HG03095 (cell line): ENCODE data around the gene PMF1.

Experiments
- ATAC-seq: cut with Tn5 transposase; IDR thresholded peaks from one replicate; pipeline ENCODE4 v1.9.1; 2021; ENCODE audit warnings: moderate library complexity; ENCODE audit not compliant: unreplicated experiment

The PMF1 gene

DNA sequence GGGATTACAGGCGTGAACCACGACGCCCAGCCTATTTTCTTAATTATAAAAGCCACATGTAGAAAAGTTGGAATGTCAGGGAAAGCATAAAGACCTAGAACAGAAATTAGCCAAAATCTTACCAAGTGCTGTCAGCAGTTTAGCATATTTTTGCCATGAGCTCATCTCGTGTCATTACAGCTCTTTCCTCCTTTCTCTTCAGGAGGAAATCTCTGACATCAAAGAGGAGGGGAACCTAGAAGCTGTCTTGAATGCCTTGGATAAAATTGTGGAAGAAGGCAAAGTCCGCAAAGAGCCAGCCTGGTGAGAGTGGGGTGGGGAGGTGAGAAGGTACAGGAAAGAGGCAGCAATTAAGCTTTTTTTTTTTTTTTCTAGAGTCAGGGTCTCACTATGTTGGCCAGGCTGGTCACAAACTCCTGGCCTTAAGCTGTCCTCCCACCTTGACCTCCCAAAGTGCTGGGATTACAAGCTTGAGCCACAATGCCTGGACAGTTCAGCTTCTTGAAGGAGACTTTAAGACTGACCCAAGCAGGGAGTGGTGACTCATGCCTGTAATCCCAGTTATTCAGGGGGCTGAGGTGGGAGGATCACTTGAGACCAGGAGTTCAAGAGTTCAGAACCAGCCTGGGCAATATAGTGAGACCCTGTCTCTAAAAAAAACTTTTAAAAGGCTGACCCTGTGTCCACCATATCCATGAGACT, 20.8 kb downstream of the PMF1 start:
- no peak for ATAC-seq

DNA sequence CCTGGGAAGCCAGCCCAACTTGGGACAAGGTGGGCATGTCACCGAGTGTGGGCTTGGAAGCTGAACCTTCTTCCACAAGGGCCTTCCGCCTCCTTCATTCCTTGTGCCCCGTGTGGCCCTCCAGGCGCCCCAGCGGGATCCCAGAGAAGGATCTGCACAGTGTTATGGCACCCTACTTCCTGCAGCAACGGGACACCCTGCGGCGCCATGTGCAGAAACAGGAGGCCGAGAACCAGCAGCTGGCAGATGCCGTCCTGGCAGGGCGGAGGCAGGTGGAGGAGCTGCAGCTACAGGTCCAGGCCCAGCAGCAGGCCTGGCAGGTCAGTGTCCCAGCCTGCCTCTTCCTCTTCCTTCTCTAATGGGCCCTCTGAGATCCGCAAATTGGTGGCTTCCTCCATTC, 23.4 kb downstream of the PMF1 start:
- ATAC-seq = no peak

DNA sequence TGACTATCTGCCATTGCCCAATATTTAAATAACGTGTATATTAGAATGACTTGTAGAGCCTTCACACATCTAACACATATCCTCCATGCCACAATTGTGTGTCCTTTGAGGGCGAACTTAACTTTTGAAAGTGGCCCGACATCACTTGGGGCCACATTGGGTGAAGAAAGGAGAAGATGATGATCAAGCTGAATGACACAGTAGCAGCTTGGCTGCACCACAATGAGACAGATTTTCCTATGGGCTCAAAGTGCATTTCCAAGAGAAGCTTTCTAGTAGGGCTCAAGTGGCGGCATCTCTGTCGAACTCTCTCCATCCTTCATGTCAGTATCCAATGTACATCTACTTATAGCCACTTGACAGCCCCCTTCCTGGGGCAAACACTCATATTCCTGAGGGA, 25.4 kb downstream of the PMF1 start:
- no peak for ATAC-seq

DNA sequence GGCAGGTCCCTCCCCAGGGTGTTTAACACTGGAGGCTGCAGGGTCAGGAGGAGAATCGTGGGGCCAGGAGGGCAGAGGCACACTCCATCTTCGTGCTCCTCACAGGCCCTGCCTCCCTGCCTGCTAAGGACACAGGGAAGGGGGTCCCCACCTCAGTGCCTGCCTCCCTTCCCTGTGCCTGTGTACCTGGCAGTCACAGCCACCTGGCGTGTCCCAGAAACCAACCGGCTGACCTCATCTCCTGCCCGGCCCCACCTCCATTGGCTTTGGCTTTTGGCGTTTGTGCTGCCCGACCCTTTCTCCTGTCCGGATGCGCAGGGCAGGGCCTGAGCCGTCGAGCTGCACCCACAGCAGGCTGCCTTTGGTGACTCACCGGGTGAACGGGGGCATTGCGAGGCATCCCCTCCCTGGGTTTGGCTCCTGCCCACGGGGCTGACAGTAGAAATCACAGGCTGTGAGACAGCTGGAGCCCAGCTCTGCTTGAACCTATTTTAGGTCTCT, 28.6 kb downstream of the PMF1 start:
- no peak for ATAC-seq

DNA sequence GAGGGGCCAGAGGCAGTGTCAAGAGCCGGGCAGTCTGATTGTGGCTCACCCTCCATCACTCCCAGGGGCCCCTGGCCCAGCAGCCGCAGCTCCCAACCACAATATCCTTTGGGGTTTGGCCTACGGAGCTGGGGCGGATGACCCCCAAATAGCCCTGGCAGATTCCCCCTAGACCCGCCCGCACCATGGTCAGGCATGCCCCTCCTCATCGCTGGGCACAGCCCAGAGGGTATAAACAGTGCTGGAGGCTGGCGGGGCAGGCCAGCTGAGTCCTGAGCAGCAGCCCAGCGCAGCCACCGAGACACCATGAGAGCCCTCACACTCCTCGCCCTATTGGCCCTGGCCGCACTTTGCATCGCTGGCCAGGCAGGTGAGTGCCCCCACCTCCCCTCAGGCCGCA, 29.1 kb downstream of the PMF1 start, which contains the start of gene BGLAP:
BGLAP (plus strand) TSS at position 259 of the 400 bp plus-strand sequence; CDS start at position 307, 48 bp downstream.
- no peak for ATAC-seq

DNA sequence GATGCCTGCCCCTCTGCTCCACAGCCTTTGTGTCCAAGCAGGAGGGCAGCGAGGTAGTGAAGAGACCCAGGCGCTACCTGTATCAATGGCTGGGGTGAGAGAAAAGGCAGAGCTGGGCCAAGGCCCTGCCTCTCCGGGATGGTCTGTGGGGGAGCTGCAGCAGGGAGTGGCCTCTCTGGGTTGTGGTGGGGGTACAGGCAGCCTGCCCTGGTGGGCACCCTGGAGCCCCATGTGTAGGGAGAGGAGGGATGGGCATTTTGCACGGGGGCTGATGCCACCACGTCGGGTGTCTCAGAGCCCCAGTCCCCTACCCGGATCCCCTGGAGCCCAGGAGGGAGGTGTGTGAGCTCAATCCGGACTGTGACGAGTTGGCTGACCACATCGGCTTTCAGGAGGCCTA, 29.9 kb downstream of the PMF1 start:
- no peak for ATAC-seq

DNA sequence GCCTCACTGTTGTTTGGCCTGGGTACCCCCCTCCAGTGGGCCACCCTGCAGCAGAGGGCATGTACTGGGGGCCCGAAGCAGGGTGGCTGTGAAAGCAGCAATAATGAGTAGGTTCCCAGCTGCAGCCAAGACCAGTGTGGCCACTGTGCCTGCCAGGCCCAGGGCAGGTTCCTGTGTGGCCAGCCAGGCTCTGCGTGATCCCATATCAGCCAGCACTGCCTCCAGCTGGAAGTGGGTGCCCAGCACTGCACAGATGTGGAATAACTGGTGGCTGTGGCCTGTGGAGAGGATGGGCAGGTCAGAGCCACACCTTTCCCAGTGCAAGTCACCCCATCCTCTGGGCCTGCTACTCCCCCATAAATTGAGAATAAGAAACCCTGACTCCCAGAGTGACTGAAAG, 31.3 kb downstream of the PMF1 start:
- no peak for ATAC-seq

DNA sequence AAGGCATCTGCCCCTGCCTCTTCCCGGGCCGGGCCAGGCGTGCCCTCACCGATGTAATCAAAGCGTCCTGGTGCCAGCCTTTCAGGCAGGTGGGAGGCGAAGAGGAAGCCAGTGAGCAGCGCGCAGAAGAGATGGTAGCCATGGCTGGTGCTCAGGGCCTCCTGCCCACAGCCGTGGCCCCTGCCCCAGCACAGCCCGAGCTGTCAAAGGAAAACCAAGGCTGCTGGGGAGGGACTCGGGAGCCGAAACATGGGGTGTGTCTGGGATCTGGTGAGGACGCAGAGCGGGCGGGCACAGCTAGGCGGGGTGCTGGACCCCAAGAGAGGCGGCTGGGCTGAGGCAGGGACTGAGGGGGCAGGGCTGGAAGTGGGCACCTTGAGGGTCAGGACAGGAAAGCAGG, 31.9 kb downstream of the PMF1 start:
- ATAC-seq = no peak

DNA sequence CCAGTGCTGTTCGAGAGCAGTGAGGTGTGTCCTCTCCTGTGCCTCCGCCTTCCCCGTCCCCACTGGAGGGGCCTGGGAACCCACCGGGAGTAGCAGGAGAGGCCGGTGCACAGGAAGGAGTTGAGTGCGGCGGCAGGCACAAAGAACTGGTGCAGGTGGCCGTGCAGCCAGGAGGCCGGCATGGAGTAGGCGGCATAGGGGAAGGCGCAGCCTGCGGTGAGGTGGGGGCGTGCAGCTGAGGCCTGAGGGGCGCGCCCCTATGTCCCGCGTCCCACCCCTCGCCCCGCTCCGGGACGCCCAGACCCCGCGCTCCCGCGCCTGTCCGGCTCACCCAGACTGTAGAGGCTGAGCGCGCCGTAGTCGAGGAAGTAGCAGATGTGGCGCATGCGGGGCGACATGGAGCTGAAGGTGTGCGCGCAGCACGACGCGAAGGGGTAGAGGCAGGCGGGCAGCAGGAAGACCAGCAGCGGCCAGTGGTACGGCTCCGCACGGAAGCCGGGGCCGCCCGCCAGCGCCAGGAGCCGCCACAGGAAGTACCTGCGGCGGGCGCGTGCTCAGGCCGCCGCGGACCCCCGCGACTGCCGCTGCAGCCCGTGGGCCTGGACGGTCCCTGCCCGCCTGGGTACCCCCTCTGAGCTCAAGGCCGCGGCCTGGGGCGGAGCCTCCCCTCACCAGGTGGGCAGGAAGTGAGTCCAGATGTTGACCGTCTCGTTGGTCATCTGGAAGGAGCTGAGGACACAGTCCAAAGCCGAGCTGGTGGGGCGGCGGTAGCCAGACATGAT, 32.8 kb downstream of the PMF1 start:
- no peak for ATAC-seq

DNA sequence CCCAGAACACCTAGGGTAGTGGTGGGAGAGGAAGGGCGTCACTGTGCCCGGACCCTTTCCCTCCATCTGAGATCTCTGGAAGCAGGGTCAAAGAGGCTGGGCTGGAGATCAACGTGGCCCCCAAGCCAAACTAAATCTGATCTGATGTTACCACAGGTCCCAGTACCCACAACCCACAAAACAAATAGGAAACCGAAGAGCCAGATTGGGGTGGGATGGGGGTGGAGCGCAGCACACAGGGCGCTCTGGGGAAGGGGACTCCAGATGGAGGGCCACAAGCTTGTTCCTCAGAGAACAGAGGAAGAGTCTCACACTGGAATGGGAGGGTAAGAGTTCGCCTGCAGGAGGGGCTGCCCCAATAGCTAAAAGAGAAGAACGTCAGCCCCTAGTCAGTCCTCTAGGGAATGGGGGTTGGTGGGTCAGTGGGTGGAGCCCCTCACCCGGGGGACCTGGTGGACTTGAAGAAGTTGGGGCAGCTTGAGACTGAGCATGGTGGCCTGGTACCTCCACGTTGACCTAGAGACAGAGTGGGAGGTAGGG, 33.5 kb downstream of the PMF1 start:
- no peak for ATAC-seq

DNA sequence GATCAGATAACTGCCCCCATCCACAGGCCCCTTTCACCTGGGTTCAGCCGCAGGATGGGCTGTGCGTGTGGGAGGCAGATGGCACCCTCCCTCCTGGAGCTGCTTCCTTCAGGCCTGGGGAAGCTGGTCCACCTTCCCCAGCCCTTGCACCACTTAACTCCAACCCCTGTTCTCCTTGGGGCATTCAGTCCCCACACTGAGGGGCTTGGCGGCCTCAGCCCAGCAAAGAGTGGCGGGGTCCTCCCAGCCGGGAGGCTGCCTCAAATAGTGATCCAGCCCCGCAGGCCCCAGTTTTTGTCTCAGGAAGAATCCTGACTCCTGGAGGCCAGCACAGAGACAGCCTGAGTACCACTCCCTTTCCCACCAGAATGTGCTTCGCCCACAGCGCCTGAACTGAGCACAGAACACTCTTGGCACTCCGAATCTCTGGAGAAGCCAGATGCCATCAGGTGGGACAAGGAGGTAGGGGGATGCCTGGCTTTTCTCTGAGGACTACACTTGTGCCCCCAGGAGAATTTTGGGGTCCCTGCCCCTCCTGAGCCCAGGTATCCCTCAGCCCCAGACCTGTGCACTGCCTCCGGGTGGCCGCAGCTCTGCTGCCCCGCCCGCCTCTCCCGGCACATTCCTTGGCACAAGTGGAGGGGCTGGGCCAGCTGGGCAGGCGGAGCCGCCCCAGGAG, 34.1 kb downstream of the PMF1 start:
- no peak for ATAC-seq

DNA sequence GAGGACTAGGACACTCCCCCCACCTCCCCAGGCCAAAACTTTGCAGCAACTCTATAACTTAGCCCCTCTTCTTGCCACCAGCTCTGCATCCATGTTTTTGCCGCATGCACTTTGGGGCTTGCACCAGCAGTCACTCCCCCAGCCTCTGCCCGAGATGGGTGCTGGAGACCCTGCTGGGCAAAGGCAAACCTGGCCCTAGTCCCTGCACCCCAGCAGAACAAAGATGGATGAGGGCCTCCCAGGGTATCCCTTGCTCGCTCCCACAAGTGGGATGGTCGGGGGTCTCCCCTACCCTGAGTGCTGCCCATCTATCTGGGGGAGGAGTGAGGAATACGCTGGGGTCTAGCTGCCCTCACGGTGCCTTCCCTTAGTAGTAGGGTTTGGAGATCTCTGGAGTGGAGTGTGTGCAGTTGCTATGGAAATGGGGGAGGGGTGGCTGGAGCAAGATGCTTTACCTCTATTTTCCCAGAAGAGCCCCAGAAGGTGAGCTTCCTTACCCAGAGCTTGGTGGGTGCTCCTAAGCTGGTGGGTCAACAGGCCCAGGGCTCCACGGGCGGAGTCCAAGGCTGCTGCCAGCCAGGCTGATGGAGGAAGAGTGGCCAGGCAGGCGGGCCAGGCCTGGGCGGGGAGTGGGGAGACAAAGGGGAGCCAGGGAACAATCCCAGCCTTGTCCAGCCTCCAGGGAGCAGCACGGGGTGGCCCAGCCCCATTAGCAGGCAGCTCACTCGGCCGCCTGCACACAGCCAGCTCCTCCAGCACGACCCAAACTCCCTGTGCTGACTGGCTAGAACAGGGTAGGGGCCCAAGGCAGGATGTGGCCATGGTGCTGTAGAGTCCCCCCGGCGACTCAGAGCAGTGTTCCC, 34.9 kb downstream of the PMF1 start, which contains the start of gene PAQR6:
PAQR6 (minus strand) TSS at position 597 of the 863 bp plus-strand sequence. CDS start 1,325 bp downstream, outside the sequence.
- no peak for ATAC-seq

DNA sequence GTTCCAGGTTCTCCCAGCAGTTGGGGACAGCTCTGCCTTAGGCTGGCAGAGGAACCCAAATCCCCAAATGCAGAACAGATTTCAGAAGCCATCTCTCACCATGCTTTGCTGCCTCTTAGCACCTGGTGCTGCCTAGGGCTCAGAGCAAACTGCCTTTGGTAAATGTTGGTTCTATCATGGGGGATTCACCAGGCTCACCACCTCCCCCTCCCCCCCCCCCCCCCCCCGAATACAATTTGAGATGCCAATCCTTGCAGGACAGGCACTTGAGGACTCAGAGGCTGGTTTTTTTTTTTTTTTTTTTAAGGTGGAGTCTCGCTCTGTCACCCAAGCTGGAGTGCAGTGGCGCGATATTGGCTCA, 35.5 kb downstream of the PMF1 start:
- no peak for ATAC-seq

DNA sequence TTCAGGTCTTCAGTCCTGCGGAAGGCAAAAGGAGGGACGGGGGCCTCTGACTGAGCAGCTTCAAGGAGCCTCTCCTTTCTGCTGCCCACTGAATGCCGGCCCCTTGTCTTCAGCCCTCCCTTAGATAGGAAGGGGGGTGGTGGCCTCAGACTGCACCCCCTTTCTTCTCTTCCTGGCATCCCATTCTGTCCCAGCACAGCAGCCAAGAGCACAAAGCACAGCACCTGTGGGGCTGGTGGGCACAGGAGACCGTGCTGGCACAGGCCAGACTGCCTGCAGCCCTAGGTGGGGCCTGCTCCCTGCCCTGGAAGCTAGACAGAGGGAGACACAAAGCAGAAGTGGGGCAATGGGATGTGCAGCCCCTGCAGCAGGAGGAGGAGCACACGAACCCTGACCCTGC, 36.8 kb downstream of the PMF1 start:
- ATAC-seq = no peak

DNA sequence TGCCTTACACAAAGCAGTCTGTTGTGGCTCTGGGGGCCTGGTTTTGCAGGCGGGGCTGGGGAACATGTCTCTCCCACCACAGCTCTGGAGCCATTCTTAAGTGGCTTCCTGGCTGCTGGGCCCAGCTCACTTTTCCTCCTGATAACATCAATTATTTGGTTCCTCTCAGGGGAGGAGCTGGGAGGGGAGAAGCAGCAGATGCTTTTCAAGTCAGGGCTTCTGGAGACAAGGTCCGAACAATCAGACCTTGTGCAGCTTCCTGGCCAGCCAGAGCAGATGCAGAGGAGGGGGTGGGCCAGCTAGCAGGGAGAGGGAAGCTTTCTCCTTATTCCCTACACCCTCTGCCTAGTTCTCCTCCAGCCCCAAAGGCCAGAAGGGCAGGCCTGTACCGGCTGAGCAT, 38.7 kb downstream of the PMF1 start:
- ATAC-seq = no peak

DNA sequence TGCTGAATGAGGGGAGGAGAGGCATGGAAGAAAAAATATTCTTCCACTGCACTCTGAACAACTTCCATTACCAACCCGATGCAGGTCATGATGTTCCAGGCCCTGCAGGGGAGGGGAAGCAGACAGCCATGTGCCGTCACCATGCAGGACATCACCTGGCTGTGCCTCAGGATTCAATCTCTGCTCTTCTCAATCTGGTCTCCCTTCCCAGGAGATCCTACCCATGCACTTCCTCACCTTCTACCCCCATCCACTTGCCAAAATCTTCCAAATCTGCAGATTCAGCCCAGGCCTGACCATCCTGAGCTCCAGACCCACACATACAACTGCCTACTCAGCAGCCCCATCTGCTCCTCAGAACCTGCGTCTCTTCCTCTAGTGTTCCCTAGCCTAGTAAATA, 40.8 kb downstream of the PMF1 start:
- no peak for ATAC-seq

DNA sequence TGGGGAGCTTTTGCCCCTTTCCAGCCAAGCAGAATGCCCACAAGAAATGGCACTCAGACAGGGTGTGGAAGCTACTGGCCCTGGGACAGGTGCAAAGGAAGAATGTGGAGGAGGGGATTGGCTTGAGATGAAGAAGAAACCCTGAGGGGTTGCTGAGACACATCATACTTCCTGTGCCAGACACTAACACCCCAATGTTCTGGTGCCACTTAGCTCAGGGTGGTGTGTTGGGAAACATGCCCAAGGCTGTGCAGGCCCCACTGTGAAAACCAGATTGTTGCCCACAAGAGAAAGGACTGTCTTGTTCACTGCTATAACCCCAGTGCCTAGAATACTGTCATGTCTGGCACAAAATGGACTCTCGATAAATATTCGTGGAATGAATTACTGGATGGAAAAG, 44.9 kb downstream of the PMF1 start:
- ATAC-seq = no peak

DNA sequence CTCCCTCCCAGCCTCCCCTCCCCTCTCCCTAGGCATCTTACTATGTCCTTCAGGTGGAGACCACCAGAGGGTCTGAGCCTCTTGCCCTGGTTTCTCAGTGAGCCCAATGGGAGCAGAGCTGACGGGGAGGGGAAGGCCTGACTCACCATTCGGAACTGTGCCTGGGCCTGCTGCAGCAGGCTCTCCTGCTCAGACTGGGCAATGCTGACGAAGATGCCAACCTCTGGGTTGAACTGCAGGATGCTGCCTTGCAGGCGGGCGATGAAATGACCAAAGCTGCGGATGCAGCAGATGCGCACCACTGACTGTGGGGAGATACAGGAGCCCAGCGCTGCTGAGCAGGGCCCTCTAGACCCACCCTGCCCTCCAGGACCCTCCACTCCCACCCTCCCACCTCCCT, 46.1 kb downstream of the PMF1 start:
- ATAC-seq = no peak

DNA sequence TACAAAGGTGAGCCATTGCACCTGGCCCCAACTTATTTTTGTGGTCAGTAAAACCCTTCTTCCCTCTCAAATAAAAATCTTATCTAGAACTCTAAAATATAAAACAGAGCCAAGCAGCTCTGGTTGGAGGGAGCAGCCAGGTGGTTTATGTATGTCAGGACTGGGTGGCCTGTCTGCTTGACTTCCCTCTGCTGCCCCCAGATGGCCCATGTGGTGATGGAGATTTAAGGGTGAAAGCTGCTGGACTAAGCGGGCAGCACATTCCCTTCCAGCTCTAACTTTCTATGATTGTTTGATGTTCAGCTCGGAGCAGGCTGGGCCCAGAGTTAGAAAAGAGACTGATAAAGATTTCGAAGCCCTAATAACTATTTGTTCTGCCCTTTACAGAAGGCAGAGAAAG, 47.0 kb downstream of the PMF1 start:
- no peak for ATAC-seq

DNA sequence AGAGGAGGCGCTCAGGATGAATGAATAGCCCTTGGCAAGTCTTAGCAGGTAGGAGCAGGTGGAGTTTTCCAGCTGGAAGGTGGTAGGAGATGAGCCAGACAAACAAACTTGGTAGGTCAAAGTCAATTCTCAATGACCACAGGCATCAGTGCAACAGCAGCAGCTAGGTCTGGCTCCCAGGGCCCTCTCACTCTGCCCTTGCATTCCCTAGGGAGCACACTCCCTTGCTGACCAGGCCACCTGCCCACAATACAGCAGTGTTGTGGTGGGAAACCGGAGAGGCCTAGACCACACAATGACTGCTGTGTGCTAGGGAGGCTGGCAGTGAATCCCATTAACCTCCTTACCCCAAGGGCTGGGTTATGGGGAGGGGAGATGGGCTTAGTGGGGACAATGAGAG, 48.1 kb downstream of the PMF1 start:
- no peak for ATAC-seq
